Glutamatergic neuron (in vitro differentiated cells): ENCODE measurements around the gene INSM1. TPM values are rescaled to one million over a fixed set of nuclear protein-coding genes. Genes with fewer than 3 reads are reported as not detected.

Experiments
- DNase-seq: peaks from one replicate; pipeline ENCODE4 v3.0.0; 2022
- H3K27ac Mint-ChIP-seq: one replicate; pipeline ENCODE4 v1.8.0; 2020; ENCODE audit warnings: mild to moderate bottlenecking, mixed read lengths, inconsistent platforms; ENCODE audit not compliant: unreplicated experiment
- H3K27me3 Mint-ChIP-seq: one replicate; pipeline ENCODE4 v1.8.0; 2020; ENCODE audit warnings: mild to moderate bottlenecking, moderate library complexity, mixed read lengths, inconsistent platforms; ENCODE audit not compliant: unreplicated experiment
- H3K36me3 Mint-ChIP-seq: one replicate; pipeline ENCODE4 v1.8.0; 2020; ENCODE audit warnings: mild to moderate bottlenecking, mixed read lengths, inconsistent platforms; ENCODE audit not compliant: unreplicated experiment
- H3K4me1 Mint-ChIP-seq: one replicate; pipeline ENCODE4 v1.8.0; 2020; ENCODE audit warnings: mild to moderate bottlenecking, low read depth, mixed read lengths, inconsistent platforms; ENCODE audit not compliant: unreplicated experiment
- H3K4me3 Mint-ChIP-seq: one replicate; pipeline ENCODE4 v1.8.0; 2020; ENCODE audit warnings: mild to moderate bottlenecking, mixed read lengths, inconsistent platforms; ENCODE audit not compliant: unreplicated experiment
- H3K9me3 Mint-ChIP-seq: one replicate; pipeline ENCODE4 v1.8.0; 2020; ENCODE audit warnings: mild to moderate bottlenecking, moderate library complexity, mixed read lengths, inconsistent platforms; ENCODE audit not compliant: unreplicated experiment
- total RNA-seq: library from RNA; stranded (reverse); fragmentation: NEBNext Ultra II Directional; extraction: Animal tissue kit (Norgen Biotek cat#: 25700); gene quantifications from one replicate; pipeline ENCODE4 v1.2.1, GENCODE V29; 2021; ENCODE audit not compliant: unreplicated experiment
- TF ChIP-seq, protein P1 (sequence below): fragments of 200-600 bp; sonication (generic); IDR thresholded peaks from one replicate; pipeline ENCODE4 v1.5.0; 2021; ENCODE audit not compliant: partially characterized antibody, unreplicated experiment

Gene INSM1
- total RNA-seq, 1 donor from 2014 or later = 332 TPM

DNA sequence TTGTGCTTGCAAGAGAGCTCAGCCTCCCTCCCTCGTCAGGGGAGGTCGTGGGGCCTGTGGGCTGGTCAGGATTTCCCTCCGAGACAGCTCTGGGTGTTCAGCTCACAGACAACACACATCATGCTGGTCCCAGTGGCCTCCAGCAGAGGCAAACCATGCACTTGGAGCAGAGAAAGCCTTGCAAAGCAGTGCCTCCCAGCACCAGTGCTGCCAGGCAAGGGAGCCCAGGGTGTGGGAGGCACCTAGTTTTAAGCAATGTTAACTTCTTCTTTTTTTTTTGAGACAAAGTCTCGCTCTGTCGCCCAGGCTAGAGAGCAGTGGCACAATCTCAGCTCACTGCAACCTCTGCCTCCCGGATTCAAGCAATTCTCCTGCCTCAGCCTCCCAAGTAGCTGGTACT, 34.0 kb upstream of the INSM1 start:
- TF ChIP-seq, protein P1, sequence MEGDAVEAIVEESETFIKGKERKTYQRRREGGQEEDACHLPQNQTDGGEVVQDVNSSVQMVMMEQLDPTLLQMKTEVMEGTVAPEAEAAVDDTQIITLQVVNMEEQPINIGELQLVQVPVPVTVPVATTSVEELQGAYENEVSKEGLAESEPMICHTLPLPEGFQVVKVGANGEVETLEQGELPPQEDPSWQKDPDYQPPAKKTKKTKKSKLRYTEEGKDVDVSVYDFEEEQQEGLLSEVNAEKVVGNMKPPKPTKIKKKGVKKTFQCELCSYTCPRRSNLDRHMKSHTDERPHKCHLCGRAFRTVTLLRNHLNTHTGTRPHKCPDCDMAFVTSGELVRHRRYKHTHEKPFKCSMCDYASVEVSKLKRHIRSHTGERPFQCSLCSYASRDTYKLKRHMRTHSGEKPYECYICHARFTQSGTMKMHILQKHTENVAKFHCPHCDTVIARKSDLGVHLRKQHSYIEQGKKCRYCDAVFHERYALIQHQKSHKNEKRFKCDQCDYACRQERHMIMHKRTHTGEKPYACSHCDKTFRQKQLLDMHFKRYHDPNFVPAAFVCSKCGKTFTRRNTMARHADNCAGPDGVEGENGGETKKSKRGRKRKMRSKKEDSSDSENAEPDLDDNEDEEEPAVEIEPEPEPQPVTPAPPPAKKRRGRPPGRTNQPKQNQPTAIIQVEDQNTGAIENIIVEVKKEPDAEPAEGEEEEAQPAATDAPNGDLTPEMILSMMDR = no peak
- H3K27me3 Mint-ChIP-seq = peaks cover 6% of the 10 kb centered on the region
- H3K9me3 Mint-ChIP-seq = peaks cover 4% of the 10 kb centered on the region
- DNase-seq = no peak
- peaks cover 5% of the 10 kb centered on the region for H3K4me1 Mint-ChIP-seq
- H3K27ac Mint-ChIP-seq = no peak overlapping the region
- peaks cover 14% of the 10 kb centered on the region for H3K36me3 Mint-ChIP-seq
- H3K4me3 Mint-ChIP-seq = no peak overlapping the region

DNA sequence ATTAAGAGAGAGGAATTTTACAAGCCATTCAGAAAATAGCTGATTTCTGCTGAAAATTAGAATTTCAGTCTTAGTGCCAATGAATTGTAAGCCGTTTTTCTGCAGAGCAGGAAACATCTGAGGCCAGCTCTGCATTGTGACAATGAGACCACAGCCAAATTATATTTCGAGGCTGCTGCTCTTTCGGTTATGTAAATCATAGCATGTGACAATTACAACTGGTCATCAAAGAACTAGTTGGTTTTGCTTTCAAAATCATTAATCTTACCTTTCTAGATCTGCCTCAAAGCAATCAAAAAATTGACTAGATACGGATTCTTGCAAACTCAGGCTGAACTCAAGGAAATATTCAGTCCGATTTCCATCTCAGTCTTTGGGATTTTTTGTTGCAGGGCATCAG, 33.4 kb upstream of the INSM1 start:
- no peak overlapping the region for H3K4me3 Mint-ChIP-seq
- H3K9me3 Mint-ChIP-seq = no peaks in the 10 kb centered on the region
- TF ChIP-seq, protein P1 = no peak
- H3K4me1 Mint-ChIP-seq = peaks cover 5% of the 10 kb centered on the region
- no peak for DNase-seq
- peaks cover 6% of the 10 kb centered on the region for H3K27me3 Mint-ChIP-seq
- peaks cover 11% of the 10 kb centered on the region for H3K36me3 Mint-ChIP-seq
- H3K27ac Mint-ChIP-seq = no peak overlapping the region

DNA sequence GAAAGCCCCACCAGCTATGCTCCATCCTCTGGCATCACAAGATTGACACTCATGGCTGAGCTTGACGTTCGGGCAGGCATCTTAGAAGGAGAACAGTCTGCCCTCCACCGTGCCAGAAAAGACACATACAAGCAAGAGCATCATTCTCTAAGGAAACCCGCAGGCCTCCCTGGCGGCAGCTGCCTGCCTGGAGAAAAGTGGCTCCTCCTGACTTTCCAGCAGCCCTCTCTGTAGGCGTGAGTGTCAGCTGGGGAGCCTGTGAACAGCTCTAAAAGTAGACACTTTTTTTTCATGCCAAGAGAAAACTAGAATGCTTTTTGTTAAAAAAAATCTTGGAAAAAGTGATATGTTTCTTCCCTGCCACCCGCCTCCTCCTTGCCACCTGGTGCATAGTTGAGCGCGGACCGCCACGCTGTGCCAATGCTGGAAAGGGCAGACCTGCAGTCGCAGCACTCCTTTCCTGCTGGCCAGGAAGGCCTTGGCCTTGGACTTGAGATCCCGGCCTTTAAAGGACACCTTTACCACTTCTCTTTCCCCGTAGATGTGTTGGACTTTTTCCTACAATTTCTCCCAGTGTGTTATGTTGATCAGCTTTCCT, 29.7 kb upstream of the INSM1 start:
- Mint-ChIP-seq H3K36me3 (peaks cover 10% of the 10 kb centered on the region), H3K4me3 (no peak overlapping the region), H3K27me3 (peaks cover 6% of the 10 kb centered on the region), H3K4me1 (peaks cover 5% of the 10 kb centered on the region), H3K27ac (no peak overlapping the region), H3K9me3 (peaks cover 3% of the 10 kb centered on the region)
- TF ChIP-seq, protein P1 = no peak
- DNase-seq = no peak

DNA sequence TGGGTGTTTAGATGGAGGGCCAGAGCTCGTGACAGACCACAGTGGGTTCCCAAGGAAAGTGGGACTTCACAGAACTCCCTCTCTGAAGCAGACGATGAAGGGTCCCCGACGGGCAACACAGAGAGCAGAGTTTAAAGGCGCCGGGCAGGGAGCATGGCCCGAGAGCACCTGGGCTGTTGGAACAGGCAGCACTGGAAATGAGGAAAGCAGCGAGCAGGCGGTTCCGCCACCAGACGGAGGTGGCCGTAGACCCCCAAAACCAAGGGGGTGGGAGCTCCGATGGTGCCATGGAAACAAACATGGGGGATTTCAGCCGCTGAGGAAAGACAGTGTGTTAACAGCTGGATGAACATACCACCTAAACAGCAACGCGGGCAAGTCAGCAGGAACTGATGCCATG, 27.5 kb upstream of the INSM1 start:
- peaks cover 6% of the 10 kb centered on the region for H3K9me3 Mint-ChIP-seq
- no peak overlapping the region for H3K4me3 Mint-ChIP-seq
- TF ChIP-seq, protein P1 = no peak
- peak overlapping the region; percentile 23 for H3K27ac Mint-ChIP-seq
- H3K27me3 Mint-ChIP-seq = peaks cover 6% of the 10 kb centered on the region
- peaks cover 5% of the 10 kb centered on the region for H3K4me1 Mint-ChIP-seq
- DNase-seq = no peak
- peaks cover 9% of the 10 kb centered on the region for H3K36me3 Mint-ChIP-seq

DNA sequence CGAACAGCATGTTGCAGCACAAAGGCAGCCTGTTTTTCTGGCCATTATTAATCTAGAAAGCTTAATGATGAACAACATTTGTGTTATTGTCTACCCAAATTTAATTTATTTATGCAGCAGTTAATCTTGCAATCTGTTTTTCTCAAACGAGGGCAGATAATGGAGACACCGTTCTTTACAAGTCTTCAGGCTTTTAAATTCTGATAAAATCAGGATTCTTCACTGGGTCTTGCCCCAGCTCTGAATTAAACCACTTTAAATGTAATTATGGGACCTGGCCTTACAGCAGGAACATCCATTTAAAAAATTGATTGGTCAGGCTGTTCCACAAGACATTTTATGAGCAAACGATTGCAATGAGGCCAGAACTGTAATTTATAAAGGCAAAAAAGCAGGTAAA, 26.5 kb upstream of the INSM1 start:
- Mint-ChIP-seq H3K27ac (no peak overlapping the region), H3K4me3 (no peak overlapping the region), H3K4me1 (peaks cover 5% of the 10 kb centered on the region), H3K27me3 (peaks cover 6% of the 10 kb centered on the region), H3K9me3 (peaks cover 6% of the 10 kb centered on the region), H3K36me3 (peaks cover 3% of the 10 kb centered on the region)
- TF ChIP-seq, protein P1 = no peak
- no peak for DNase-seq
